Measurements from ENCODE around the gene PPP1R10.

Gene PPP1R10

GRCh38 chr6:30556066-30556905 lies 60.8 kb downstream of the PPP1R10 start, which contains the start of gene GNL1:
TSS of gene GNL1 (minus strand) at chr6:30556489. CDS start at chr6:30556203, 286 bp downstream.
- in situ Hi-C loops (cut with HindIII; ENCODE audit: low pct_unique_long_range_greater_than_20kb, low sequenced_read_pairs), result no loop called here
- no peak for TF ChIP-seq JUND (IDR thresholded peaks at IDR 0.05; ENCODE audit: low read depth)
- peak; percentile 87 to 99 for DNase-seq (ENCODE audit: low read depth in 1 of 2, low spot score in 1 of 2)

GRCh38 chr6:30555816-30556065 lies 61.3 kb downstream of the PPP1R10 start:
- no peak for TF ChIP-seq JUND (IDR thresholded peaks at IDR 0.05; ENCODE audit: low read depth)
- DNase-seq (ENCODE audit: low read depth in 1 of 2, low spot score in 1 of 2), result no peak
- in situ Hi-C loops (cut with HindIII; ENCODE audit: low pct_unique_long_range_greater_than_20kb, low sequenced_read_pairs), result no loop called here

- in situ Hi-C loops (cut with HindIII; ENCODE audit: low pct_unique_long_range_greater_than_20kb, low sequenced_read_pairs), result no loop called here
- no peak for DNase-seq (ENCODE audit: low read depth in 1 of 2, low spot score in 1 of 2)
- TF ChIP-seq JUND (IDR thresholded peaks at IDR 0.05; ENCODE audit: low read depth), result no peak
These were observed 61.9 kb downstream of the PPP1R10 start for GRCh38 chr6:30554962-30555815.

GRCh38 chr6:30554404-30554803 lies 62.6 kb downstream of the PPP1R10 start:
- no peak for DNase-seq (ENCODE audit: low read depth in 1 of 2, low spot score in 1 of 2)
- no peak for TF ChIP-seq JUND (IDR thresholded peaks at IDR 0.05; ENCODE audit: low read depth)
- in situ Hi-C loops (cut with HindIII; ENCODE audit: low pct_unique_long_range_greater_than_20kb, low sequenced_read_pairs), result no loop called here
